NCI-H345 (cell line): ENCODE measurements around the gene ZNF100.
"Not testable (repeated sequence)": the region's sequence is repeated elsewhere in the genome, so short reads cannot be mapped to it uniquely, and the experiment has no call there.

Source experiments
- DNase-seq: peaks from one replicate; lab custom pipeline; 2025; lab: John Stamatoyannopoulos, UW

Gene ZNF100

GRCh38 chr19:21767065-21767800 lies at the start of gene ZNF100:
Gene ZNF100 (minus strand): TSS chr19:21767579. CDS start chr19:21767429, 150 bp downstream.
- peak; percentile 88 for DNase-seq

GRCh38 chr19:21812448-21812847 lies 45.1 kb upstream of the ZNF100 start:
- no peak for DNase-seq

GRCh38 chr19:21808400-21809000 lies 41.1 kb upstream of the ZNF100 start:
- not testable (repeated sequence) for DNase-seq

GRCh38 chr19:21789466-21790085 lies 22.2 kb upstream of the ZNF100 start:
- no peak for DNase-seq

- DNase-seq = no peak
Measured at GRCh38 chr19:21786936-21787335, 19.6 kb upstream of the ZNF100 start.

- not testable (repeated sequence) for DNase-seq
Measured at GRCh38 chr19:21775792-21776191, 8.4 kb upstream of the ZNF100 start.

GRCh38 chr19:21766705-21767064 lies 694 bp downstream of the ZNF100 start:
- not testable (repeated sequence) for DNase-seq

GRCh38 chr19:21765151-21765550 lies 2.2 kb downstream of the ZNF100 start:
- DNase-seq = no peak

GRCh38 chr19:21761547-21761946 lies 5.8 kb downstream of the ZNF100 start:
- not testable (repeated sequence) for DNase-seq

- DNase-seq = no peak
Measured at GRCh38 chr19:21758296-21758695, 9.1 kb downstream of the ZNF100 start.

- DNase-seq = not testable (repeated sequence)
Measured at GRCh38 chr19:21755555-21755954, 11.8 kb downstream of the ZNF100 start.

GRCh38 chr19:21751384-21751783 lies 16.0 kb downstream of the ZNF100 start:
- no peak for DNase-seq

GRCh38 chr19:21750586-21751128 lies 16.7 kb downstream of the ZNF100 start:
- no peak for DNase-seq

- DNase-seq = no peak
Measured at GRCh38 chr19:21749090-21749489, 18.3 kb downstream of the ZNF100 start.

GRCh38 chr19:21748088-21748487 lies 19.3 kb downstream of the ZNF100 start:
- no peak for DNase-seq

GRCh38 chr19:21740559-21740958 lies 26.8 kb downstream of the ZNF100 start:
- no peak for DNase-seq

- DNase-seq = not testable (repeated sequence)
Measured at GRCh38 chr19:21726942-21727747, 40.2 kb downstream of the ZNF100 start.

GRCh38 chr19:21713761-21714160 lies 53.6 kb downstream of the ZNF100 start:
- no peak for DNase-seq

- DNase-seq = no peak
Measured at GRCh38 chr19:21709464-21709863, 57.9 kb downstream of the ZNF100 start.

- DNase-seq = not testable (repeated sequence)
Measured at GRCh38 chr19:21707878-21708277, 59.5 kb downstream of the ZNF100 start.

- DNase-seq = no peak
Measured at GRCh38 chr19:21707065-21707464, 60.3 kb downstream of the ZNF100 start.

GRCh38 chr19:21705393-21705792 lies 62.0 kb downstream of the ZNF100 start:
- DNase-seq = no peak
